HepG2 (cell line): ENCODE data around the gene LDLRAD4. TPM values are rescaled to one million over a fixed set of nuclear protein-coding genes. Genes with fewer than 3 reads are reported as not detected.

Experiments
- ATAC-seq: fragments of 200-7000 bp; cut with Tn5 transposase; 3 replicates; pipeline ENCODE4 v1.9.1; 2020; ENCODE audit warnings: mild to moderate bottlenecking, moderate library complexity
- BruUV-seq: library from RNA; stranded (reverse); fragments of 400-500 nt; replicated peaks from 2 replicates; lab custom pipeline; 2021; lab: Mats Ljungman, UMichigan
- CTCF ChIA-PET: fragments of 300-600 bp; formaldehyde crosslinking; extraction: SDS; loops from one replicate; lab custom pipeline; 2021; ENCODE audit warnings: low total read pairs, inconsistent platforms, low intra/inter-chr PET ratio; lab: Yijun Ruan, JAX
- POLR2A ChIA-PET: fragments of 350-600 bp; sonication (Branson Sonifier 250); formaldehyde crosslinking; loops from one replicate; lab custom pipeline; 2020; ENCODE audit warnings: antibody characterized with exemption, inconsistent platforms; lab: Yijun Ruan, JAX
- DNase-seq: peaks from one replicate; pipeline ENCODE4 v3.0.0-alpha.2; 2015; ENCODE audit warnings: low spot score
- FAIRE-seq: peaks from 3 replicates; lab custom pipeline; 2011; peaks lifted over from hg19 to GRCh38; lab: Jason Lieb, UNC
- H2AFZ ChIP-seq: one replicate; pipeline ENCODE4 v1.6.1; 2011; ENCODE audit warnings: low read length, inconsistent platforms
- H3K27ac ChIP-seq: fragments of 300-600 bp; 3 replicates; pipeline ENCODE4 v1.8.0; 2011; ENCODE audit warnings: mixed run types, mild to moderate bottlenecking, mixed read lengths, low read length, inconsistent platforms; ENCODE audit not compliant: insufficient read depth; ENCODE audit errors: extremely low read length
- H3K27me3 ChIP-seq, 2 experiments: fragments of 200-600 bp in 1 of 2; 2 replicates in 1 of 2; 3 replicates in 1 of 2; pipeline versions ENCODE4 v1.6.0 to v1.8.0; 2011; ENCODE audit warnings: low read length in 2 of 2, mild to moderate bottlenecking in 2 of 2, moderate library complexity in 2 of 2, inconsistent platforms in 1 of 2; ENCODE audit not compliant: insufficient read depth in 2 of 2, control insufficient read depth in 1 of 2
- H3K36me3 ChIP-seq, 2 experiments: fragments of 200-600 bp in 1 of 2; replicated peaks in 1 of 2; 2 replicates in 1 of 2; 3 replicates in 1 of 2; pipeline versions ENCODE4 v1.5.1 to v1.8.0; 2011; ENCODE audit warnings: low read length in 2 of 2, inconsistent platforms in 1 of 2; ENCODE audit not compliant: insufficient read depth in 2 of 2, control insufficient read depth in 1 of 2
- H3K4me1 ChIP-seq: 2 replicates; pipeline ENCODE4 v1.5.1; 2012; ENCODE audit warnings: low read length, inconsistent platforms; ENCODE audit not compliant: insufficient read depth
- H3K4me2 ChIP-seq: 2 replicates; pipeline ENCODE4 v1.6.0; 2011; ENCODE audit warnings: low read depth, low read length, inconsistent platforms
- H3K4me3 ChIP-seq, 3 experiments: fragments of 200-600 bp in 1 of 3; sonication (generic), shearing (Covaris generic) in 1 of 3; replicated peaks in 1 of 3; 2 replicates each; pipeline ENCODE4 v1.5.1; 2011 to 2016; ENCODE audit warnings: low read length in 3 of 3, inconsistent platforms in 2 of 3, low read depth in 2 of 3, mild to moderate bottlenecking in 2 of 3, control low read depth in 1 of 3, mixed read lengths in 1 of 3; ENCODE audit not compliant: insufficient read depth in 1 of 3
- H3K79me2 ChIP-seq: one replicate; pipeline ENCODE4 v1.6.1; 2011; ENCODE audit warnings: low read length, inconsistent platforms; ENCODE audit not compliant: insufficient read depth
- H3K9ac ChIP-seq: 2 replicates; pipeline ENCODE4 v1.6.0; 2011; ENCODE audit warnings: mild to moderate bottlenecking, low read depth, low read length, inconsistent platforms; ENCODE audit not compliant: insufficient read depth
- H3K9me3 ChIP-seq: 2 replicates; pipeline ENCODE4 v1.5.1; 2012; ENCODE audit warnings: mild to moderate bottlenecking, low read length
- H4K20me1 ChIP-seq: 2 replicates; pipeline ENCODE4 v1.6.0; 2011; ENCODE audit warnings: inconsistent platforms, mild to moderate bottlenecking, low read length, moderate library complexity; ENCODE audit not compliant: insufficient read depth
- AGO1 ChIP-seq: fragments of 200-400 bp; formaldehyde crosslinking; IDR thresholded peaks from 2 replicates; pipeline ENCODE4 v1.6.1; 2017; ENCODE audit warnings: mild to moderate bottlenecking, low read depth, low read length, moderate library complexity; ENCODE audit not compliant: poor library complexity, severe bottlenecking
- ASH2L ChIP-seq: fragments of 300-600, 200-600 bp; sonication (generic); IDR thresholded peaks from 2 replicates; pipeline ENCODE4 v1.7.0; 2017; ENCODE audit warnings: low read depth, mild to moderate bottlenecking, moderate library complexity, mixed read lengths, low read length; ENCODE audit not compliant: insufficient read length
- FOXK1 ChIP-seq: sonication (generic); formaldehyde crosslinking; IDR thresholded peaks from 2 replicates; pipeline ENCODE4 v1.4.0; 2020; ENCODE audit warnings: low read depth, missing genetic modification reagents, borderline replicate concordance
- IKZF1 ChIP-seq: fragments of 450-650 bp; IDR thresholded peaks from 2 replicates; pipeline ENCODE4 v1.7.1; 2016
- KMT2B ChIP-seq: IDR thresholded peaks from 2 replicates; pipeline ENCODE4 v1.6.1; 2016; ENCODE audit warnings: missing genetic modification reagents, missing compliant biosample characterization
- MAFG ChIP-seq: sonication (generic); formaldehyde crosslinking; IDR thresholded peaks from 2 replicates; pipeline ENCODE4 v1.5.1; 2020; ENCODE audit warnings: mild to moderate bottlenecking, missing genetic modification reagents
- MXD4 ChIP-seq: IDR thresholded peaks from 2 replicates; pipeline ENCODE4 v1.6.1; 2016; ENCODE audit warnings: mild to moderate bottlenecking, missing biosample characterization, missing genetic modification reagents
- NRL ChIP-seq: sonication (generic); formaldehyde crosslinking; IDR thresholded peaks from 2 replicates; pipeline ENCODE4 v1.5.0; 2020; ENCODE audit warnings: missing genetic modification reagents, mild to moderate bottlenecking, moderate library complexity, borderline replicate concordance
- PCBP2 ChIP-seq: fragments of 200-400 bp; formaldehyde crosslinking; optimal IDR thresholded peaks from 2 replicates; pipeline ENCODE3; 2018; ENCODE audit warnings: low read length, low read depth; ENCODE audit not compliant: poor library complexity, severe bottlenecking
- RBAK ChIP-seq: sonication (generic); formaldehyde crosslinking; IDR thresholded peaks from 2 replicates; pipeline ENCODE4 v1.5.1; 2020; ENCODE audit warnings: mild to moderate bottlenecking, missing genetic modification reagents
- SP1 ChIP-seq, 2 experiments: fragments of 450-650 bp in 1 of 2; sonication (generic) in 1 of 2; formaldehyde crosslinking in 1 of 2; IDR thresholded peaks; 2 replicates each; pipeline versions ENCODE4 v1.4.0 to v1.6.1; 2016 to 2020; ENCODE audit warnings: missing genetic modification reagents in 1 of 2
- ZMYM3 ChIP-seq: sonication (generic); formaldehyde crosslinking; IDR thresholded peaks from 2 replicates; pipeline ENCODE4 v1.5.1; 2020; ENCODE audit warnings: mild to moderate bottlenecking, missing genetic modification reagents
- ZNF746 ChIP-seq: sonication (generic); formaldehyde crosslinking; IDR thresholded peaks from 2 replicates; pipeline ENCODE4 v1.8.0; 2022; ENCODE audit warnings: mild to moderate bottlenecking, missing genetic modification reagents
- WGBS: methylation state at CpG from one replicate; pipeline ENCODE4 v1.1.6; 2017; ENCODE audit warnings: low lambda C conversion rate; 5-methylcytosine and 5-hydroxymethylcytosine counted together
- in situ Hi-C: cut with HindIII; loops from 2 replicates; pipeline ENCODE4 v1.10.0; 2017; ENCODE audit warnings: low pct_unique_long_range_greater_than_20kb; ENCODE audit not compliant: extremely low pct_ligation_motif_present
- intact Hi-C: fragments of 100-400 bp; cut with micrococcal nuclease; formaldehyde crosslinking; loops from one replicate; pipeline ENCODE4 v1.10.0; 2022; ENCODE audit not compliant: unreplicated experiment
- polyA plus RNA-seq, 8 experiments: library from polyadenylated mRNA; depleted of rRNA in 3 of 8; stranded (reverse) in 7 of 8; unstranded in 1 of 8; fragments of >200 nt; fragmentation: Illumina TruSeq in 4 of 8; extraction: Trizol in 4 of 8; gene quantifications; 2 replicates each; pipeline versions ENCODE4 v1.2.1 to v1.2.3, GENCODE V29; 2011 to 2016; ENCODE audit warnings: low read depth in 4 of 8, missing spikeins in 1 of 8, mixed read lengths in 1 of 8; ENCODE audit not compliant: insufficient read depth in 1 of 8
- total RNA-seq, 5 experiments: library from RNA; depleted of rRNA; stranded (reverse); fragments of >200 nt; fragmentation: Illumina TruSeq; extraction: Trizol; gene quantifications; 2 replicates each; pipeline ENCODE4 v1.2.3, GENCODE V29; 2016; ENCODE audit warnings: low read depth in 1 of 5
- TF ChIP-seq, protein P1 (sequence below): sonication (generic); formaldehyde crosslinking; IDR thresholded peaks from 2 replicates; pipeline ENCODE4 v1.9.0; 2021; ENCODE audit warnings: missing genetic modification reagents, borderline replicate concordance
- TF ChIP-seq, protein P2 (sequence below): sonication (generic); formaldehyde crosslinking; IDR thresholded peaks from 2 replicates; pipeline ENCODE4 v1.9.0; 2021; ENCODE audit warnings: missing genetic modification reagents, mild to moderate bottlenecking, borderline replicate concordance
- TF ChIP-seq, protein P3 (sequence below): sonication (generic); formaldehyde crosslinking; IDR thresholded peaks from 2 replicates; pipeline ENCODE4 v1.4.0; 2020; ENCODE audit warnings: mild to moderate bottlenecking, missing genetic modification reagents

The LDLRAD4 gene
- total and polyA plus RNA-seq, 2 of the 13 experiments (the other 11 are each of a cell fraction or from before 2014, with no cell fraction given): 13.6 to 20.9 TPM

DNA sequence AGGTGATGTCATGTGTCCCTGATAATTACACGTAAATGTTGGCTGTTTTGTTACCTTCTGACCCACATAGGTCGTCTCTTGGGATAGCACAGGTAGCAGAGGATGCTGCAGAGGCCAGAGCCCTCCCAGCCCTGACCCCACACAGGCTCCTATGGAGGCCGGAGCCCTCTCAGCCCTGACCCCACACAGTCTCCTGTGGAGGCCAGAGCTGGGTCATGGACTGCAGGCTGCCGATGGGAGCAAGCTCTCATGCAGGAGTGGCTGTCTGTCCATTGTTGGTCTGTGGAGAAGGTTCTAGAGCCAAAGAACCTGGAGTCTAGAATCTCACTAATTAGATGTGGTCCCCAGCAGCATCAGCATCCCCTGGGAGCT is 155.5 kb downstream of the LDLRAD4 start:
- H3K27ac ChIP-seq: no peak overlapping the region
- peaks cover 14% of the 10 kb centered on the region; the same call in 1 of the 2 replicates for H3K4me1 ChIP-seq
- POLR2A ChIA-PET: no interaction called here
- CTCF ChIA-PET: no interaction called here
- H3K36me3 ChIP-seq: no peaks in the 10 kb centered on the region
- H2AFZ ChIP-seq: no peak overlapping the region
- ATAC-seq: no peak
- no peak overlapping the region for H3K4me3 ChIP-seq
- no TSS peak for BruUV-seq
- no peak overlapping the region for H3K9ac ChIP-seq
- intact Hi-C loops: no loop called here
- no peak for FAIRE-seq
- no peaks in the 10 kb centered on the region for H3K9me3 ChIP-seq
- H3K4me2 ChIP-seq: no peak overlapping the region
- H4K20me1 ChIP-seq: no peaks in the 10 kb centered on the region
- no peak for TF ChIP-seq RBAK (CRISPR knock-in tag)
- TF ChIP-seq NRL (CRISPR knock-in tag): no peak
- TF ChIP-seq, protein P1, sequence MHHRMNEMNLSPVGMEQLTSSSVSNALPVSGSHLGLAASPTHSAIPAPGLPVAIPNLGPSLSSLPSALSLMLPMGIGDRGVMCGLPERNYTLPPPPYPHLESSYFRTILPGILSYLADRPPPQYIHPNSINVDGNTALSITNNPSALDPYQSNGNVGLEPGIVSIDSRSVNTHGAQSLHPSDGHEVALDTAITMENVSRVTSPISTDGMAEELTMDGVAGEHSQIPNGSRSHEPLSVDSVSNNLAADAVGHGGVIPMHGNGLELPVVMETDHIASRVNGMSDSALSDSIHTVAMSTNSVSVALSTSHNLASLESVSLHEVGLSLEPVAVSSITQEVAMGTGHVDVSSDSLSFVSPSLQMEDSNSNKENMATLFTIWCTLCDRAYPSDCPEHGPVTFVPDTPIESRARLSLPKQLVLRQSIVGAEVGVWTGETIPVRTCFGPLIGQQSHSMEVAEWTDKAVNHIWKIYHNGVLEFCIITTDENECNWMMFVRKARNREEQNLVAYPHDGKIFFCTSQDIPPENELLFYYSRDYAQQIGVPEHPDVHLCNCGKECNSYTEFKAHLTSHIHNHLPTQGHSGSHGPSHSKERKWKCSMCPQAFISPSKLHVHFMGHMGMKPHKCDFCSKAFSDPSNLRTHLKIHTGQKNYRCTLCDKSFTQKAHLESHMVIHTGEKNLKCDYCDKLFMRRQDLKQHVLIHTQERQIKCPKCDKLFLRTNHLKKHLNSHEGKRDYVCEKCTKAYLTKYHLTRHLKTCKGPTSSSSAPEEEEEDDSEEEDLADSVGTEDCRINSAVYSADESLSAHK: no peak
- no peak for TF ChIP-seq ZNF746 (CRISPR knock-in tag)
- TF ChIP-seq AGO1: no peak
- TF ChIP-seq, protein P2, sequence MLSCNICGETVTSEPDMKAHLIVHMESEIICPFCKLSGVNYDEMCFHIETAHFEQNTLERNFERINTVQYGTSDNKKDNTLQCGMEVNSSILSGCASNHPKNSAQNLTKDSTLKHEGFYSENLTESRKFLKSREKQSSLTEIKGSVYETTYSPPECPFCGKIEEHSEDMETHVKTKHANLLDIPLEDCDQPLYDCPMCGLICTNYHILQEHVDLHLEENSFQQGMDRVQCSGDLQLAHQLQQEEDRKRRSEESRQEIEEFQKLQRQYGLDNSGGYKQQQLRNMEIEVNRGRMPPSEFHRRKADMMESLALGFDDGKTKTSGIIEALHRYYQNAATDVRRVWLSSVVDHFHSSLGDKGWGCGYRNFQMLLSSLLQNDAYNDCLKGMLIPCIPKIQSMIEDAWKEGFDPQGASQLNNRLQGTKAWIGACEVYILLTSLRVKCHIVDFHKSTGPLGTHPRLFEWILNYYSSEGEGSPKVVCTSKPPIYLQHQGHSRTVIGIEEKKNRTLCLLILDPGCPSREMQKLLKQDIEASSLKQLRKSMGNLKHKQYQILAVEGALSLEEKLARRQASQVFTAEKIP (CRISPR knock-in tag): no peak
- no peak for TF ChIP-seq IKZF1
- TF ChIP-seq MXD4: no peak
- no peak for TF ChIP-seq SP1 (IDR thresholded peaks at IDR 0.05)
- TF ChIP-seq SP1 (CRISPR knock-in tag; IDR thresholded peaks at IDR 0.05): no peak
- TF ChIP-seq, protein P3, sequence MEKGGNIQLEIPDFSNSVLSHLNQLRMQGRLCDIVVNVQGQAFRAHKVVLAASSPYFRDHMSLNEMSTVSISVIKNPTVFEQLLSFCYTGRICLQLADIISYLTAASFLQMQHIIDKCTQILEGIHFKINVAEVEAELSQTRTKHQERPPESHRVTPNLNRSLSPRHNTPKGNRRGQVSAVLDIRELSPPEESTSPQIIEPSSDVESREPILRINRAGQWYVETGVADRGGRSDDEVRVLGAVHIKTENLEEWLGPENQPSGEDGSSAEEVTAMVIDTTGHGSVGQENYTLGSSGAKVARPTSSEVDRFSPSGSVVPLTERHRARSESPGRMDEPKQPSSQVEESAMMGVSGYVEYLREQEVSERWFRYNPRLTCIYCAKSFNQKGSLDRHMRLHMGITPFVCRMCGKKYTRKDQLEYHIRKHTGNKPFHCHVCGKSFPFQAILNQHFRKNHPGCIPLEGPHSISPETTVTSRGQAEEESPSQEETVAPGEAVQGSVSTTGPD: no peak
- no peak for TF ChIP-seq FOXK1 (CRISPR knock-in tag)
- TF ChIP-seq ASH2L: no peak
- no peak for TF ChIP-seq ZMYM3 (CRISPR knock-in tag)
- TF ChIP-seq KMT2B: no peak
- no peak for TF ChIP-seq MAFG
- no peak for TF ChIP-seq PCBP2
- no peak for DNase-seq
- in situ Hi-C loops: no loop called here
- no peaks in the 10 kb centered on the region for H3K79me2 ChIP-seq
- 82% methylated on average over 2 of the region's 4 CpGs for WGBS
- H3K27me3 ChIP-seq: no peaks in the 10 kb centered on the region
